GM12878 (cell line): ENCODE results near the gene PSMB5. TPM values are rescaled to one million over a fixed set of nuclear protein-coding genes. Genes with fewer than 3 reads are reported as not detected.

Source experiments
- EED ChIP-seq: sonication (generic); IDR thresholded peaks from 2 replicates; pipeline ENCODE4 v1.6.1; 2016; ENCODE audit warnings: antibody characterized with exemption, low read depth
- MEF2B ChIP-seq: fragments of 450-650 bp; IDR thresholded peaks from 2 replicates; pipeline ENCODE4 v1.6.1; 2018; ENCODE audit warnings: mild to moderate bottlenecking, moderate library complexity; ENCODE audit not compliant: partially characterized antibody, poor library complexity, severe bottlenecking
- MTA2 ChIP-seq: fragments of 450-650 bp; IDR thresholded peaks from 2 replicates; pipeline ENCODE4 v1.6.1; 2016; ENCODE audit warnings: low read depth, mild to moderate bottlenecking, moderate library complexity
- NFYB ChIP-seq: IDR thresholded peaks from 2 replicates; pipeline ENCODE4 v1.6.1; 2011; ENCODE audit warnings: low read depth, mild to moderate bottlenecking, low read length, improper control_type of control experiment, moderate library complexity; ENCODE audit not compliant: insufficient read depth
- NRF1 ChIP-seq: conservative IDR thresholded peaks from 2 replicates; pipeline ENCODE4 v1.6.1; 2011; ENCODE audit warnings: mild to moderate bottlenecking, low read depth, low read length, improper control_type of control experiment
- POLR2AphosphoS2 ChIP-seq: IDR thresholded peaks from 2 replicates; pipeline ENCODE4 v1.6.1; 2011; ENCODE audit warnings: low read depth, mild to moderate bottlenecking, low read length, improper control_type of control experiment, moderate library complexity
- PRDM15 ChIP-seq: fragments of 450-650 bp; formaldehyde crosslinking; IDR thresholded peaks from 2 replicates; pipeline ENCODE4 v1.4.0; 2020; ENCODE audit warnings: mild to moderate bottlenecking, moderate library complexity
- SIX5 ChIP-seq: IDR thresholded peaks from 2 replicates; pipeline ENCODE4 v1.6.1; 2011; ENCODE audit warnings: mild to moderate bottlenecking, low read depth, low read length, moderate library complexity; ENCODE audit not compliant: severe bottlenecking
- SREBF2 ChIP-seq: IDR thresholded peaks from 2 replicates; pipeline ENCODE4 v1.6.1; 2012; ENCODE audit warnings: mild to moderate bottlenecking, low read length
- SUZ12 ChIP-seq: fragments of 200-600 bp; sonication (generic); IDR thresholded peaks from one replicate; pipeline ENCODE4 v1.6.1; 2018; ENCODE audit warnings: antibody characterized with exemption, mild to moderate bottlenecking; ENCODE audit not compliant: unreplicated experiment
- TARDBP ChIP-seq: IDR thresholded peaks from 2 replicates; pipeline ENCODE4 v1.6.1; 2016; ENCODE audit warnings: borderline replicate concordance
- USF2 ChIP-seq: IDR thresholded peaks from 2 replicates; pipeline ENCODE4 v1.6.1; 2011; ENCODE audit warnings: low read depth, low read length, improper control_type of control experiment, borderline replicate concordance
- WRNIP1 ChIP-seq: IDR thresholded peaks from 2 replicates; pipeline ENCODE4 v1.6.1; 2011; ENCODE audit warnings: low read depth, low read length, improper control_type of control experiment, borderline replicate concordance
- YBX1 ChIP-seq: fragments of 450-650 bp; IDR thresholded peaks from 2 replicates; pipeline ENCODE4 v1.6.1; 2016; ENCODE audit warnings: antibody characterized with exemption
- ZBED1 ChIP-seq: IDR thresholded peaks from 2 replicates; pipeline ENCODE4 v1.6.1; 2016; ENCODE audit warnings: borderline replicate concordance
- ZNF24 ChIP-seq: fragments of 450-650 bp; IDR thresholded peaks from 2 replicates; pipeline ENCODE4 v1.6.1; 2017; ENCODE audit warnings: antibody characterized with exemption, mild to moderate bottlenecking
- ZZZ3 ChIP-seq: IDR thresholded peaks from 2 replicates; pipeline ENCODE4 v1.6.1; 2011; ENCODE audit warnings: low read depth; ENCODE audit not compliant: control insufficient read depth, insufficient read length
- polyA plus RNA-seq, 11 experiments: library from polyadenylated mRNA; depleted of rRNA in 4 of 11; unstranded in 6 of 11; stranded (reverse) in 5 of 11; fragments of >200 nt; fragmentation: Nextera tagmentation in 4 of 11; fragmentation: Illumina TruSeq in 1 of 11; extraction: Ambion mirVana in 4 of 11; extraction: Trizol in 1 of 11; gene quantifications; 1 replicate in 1 of 11; 2 replicates in 10 of 11; pipeline versions ENCODE4 v1.2.1 to v1.2.3, GENCODE V29; 2011 to 2016; ENCODE audit warnings: inconsistent platforms in 2 of 11, missing spikeins in 2 of 11, low read depth in 1 of 11
- total RNA-seq, 4 experiments: library from RNA; depleted of rRNA in 3 of 4; stranded (reverse); fragments of >200 nt in 3 of 4; fragmentation: Illumina TruSeq in 1 of 4; extraction: Trizol in 1 of 4; gene quantifications; 2 replicates each; pipeline versions ENCODE4 v1.2.1 to v1.2.3, GENCODE V29; 2013 to 2021
- TF ChIP-seq, protein P1 (sequence below): fragments of 450-650 bp; IDR thresholded peaks from 2 replicates; pipeline ENCODE4 v1.6.1; 2017; ENCODE audit warnings: low read depth, mild to moderate bottlenecking, moderate library complexity
- TF ChIP-seq, protein P2 (sequence below): IDR thresholded peaks from 2 replicates; pipeline ENCODE4 v1.6.1; 2012; ENCODE audit warnings: low read length, inconsistent platforms

Gene PSMB5
- total and polyA plus RNA-seq, 10 of the 15 experiments (the other 5 are each of a cell fraction or from before 2014, with no cell fraction given): 84.5 to 802 (median 144) TPM

DNA sequence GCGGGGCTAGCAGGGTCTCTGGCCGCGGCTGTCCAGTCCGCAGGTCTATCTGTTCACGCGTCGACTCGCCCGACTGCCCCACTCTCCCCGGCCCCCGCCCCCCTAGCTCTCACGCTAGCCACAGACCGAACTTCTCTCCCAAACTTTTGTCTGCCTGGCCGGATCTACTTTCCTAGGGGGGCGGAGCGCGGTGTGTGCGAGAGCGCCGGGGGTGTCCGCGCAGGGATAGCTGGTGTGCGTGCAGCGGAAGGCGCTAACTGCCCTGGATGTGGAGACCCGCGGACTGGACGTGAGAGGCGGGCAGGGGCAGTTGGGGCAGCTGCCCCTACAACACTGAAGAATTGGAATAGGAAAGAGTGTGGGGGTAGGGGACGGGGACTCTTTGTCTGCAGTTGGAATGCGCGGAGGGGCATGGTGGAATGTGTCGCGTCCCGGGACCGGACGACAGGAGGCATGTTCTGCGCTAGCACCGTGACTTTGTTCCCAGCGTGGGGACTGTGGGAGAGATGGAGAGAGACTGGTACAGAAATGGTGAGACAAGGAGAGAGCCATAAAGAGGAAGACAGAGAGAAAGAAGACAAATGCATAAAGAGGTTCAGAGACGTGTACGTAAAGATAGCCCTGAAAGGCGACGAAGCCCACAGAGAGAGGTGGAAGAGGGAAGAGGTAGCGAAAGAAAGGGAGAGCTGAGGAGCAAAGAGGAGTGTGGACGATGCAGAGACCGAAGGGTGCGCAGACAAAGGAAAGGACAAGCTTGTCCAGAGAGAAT lies 52.0 kb downstream of the PSMB5 start, which contains the start of gene AJUBA (continued):
- peak; percentile 21 for TF ChIP-seq SUZ12
- no peak for TF ChIP-seq ZNF24
- TF ChIP-seq NRF1: no peak
- TF ChIP-seq, protein P1, sequence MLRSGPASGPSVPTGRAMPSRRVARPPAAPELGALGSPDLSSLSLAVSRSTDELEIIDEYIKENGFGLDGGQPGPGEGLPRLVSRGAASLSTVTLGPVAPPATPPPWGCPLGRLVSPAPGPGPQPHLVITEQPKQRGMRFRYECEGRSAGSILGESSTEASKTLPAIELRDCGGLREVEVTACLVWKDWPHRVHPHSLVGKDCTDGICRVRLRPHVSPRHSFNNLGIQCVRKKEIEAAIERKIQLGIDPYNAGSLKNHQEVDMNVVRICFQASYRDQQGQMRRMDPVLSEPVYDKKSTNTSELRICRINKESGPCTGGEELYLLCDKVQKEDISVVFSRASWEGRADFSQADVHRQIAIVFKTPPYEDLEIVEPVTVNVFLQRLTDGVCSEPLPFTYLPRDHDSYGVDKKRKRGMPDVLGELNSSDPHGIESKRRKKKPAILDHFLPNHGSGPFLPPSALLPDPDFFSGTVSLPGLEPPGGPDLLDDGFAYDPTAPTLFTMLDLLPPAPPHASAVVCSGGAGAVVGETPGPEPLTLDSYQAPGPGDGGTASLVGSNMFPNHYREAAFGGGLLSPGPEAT: peak; percentile 35; the same call in 1 of the 2 replicates
- TF ChIP-seq EED: peak; percentile 80
- TF ChIP-seq, protein P2, sequence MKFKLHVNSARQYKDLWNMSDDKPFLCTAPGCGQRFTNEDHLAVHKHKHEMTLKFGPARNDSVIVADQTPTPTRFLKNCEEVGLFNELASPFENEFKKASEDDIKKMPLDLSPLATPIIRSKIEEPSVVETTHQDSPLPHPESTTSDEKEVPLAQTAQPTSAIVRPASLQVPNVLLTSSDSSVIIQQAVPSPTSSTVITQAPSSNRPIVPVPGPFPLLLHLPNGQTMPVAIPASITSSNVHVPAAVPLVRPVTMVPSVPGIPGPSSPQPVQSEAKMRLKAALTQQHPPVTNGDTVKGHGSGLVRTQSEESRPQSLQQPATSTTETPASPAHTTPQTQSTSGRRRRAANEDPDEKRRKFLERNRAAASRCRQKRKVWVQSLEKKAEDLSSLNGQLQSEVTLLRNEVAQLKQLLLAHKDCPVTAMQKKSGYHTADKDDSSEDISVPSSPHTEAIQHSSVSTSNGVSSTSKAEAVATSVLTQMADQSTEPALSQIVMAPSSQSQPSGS: no peak
- TF ChIP-seq SIX5: no peak
- TF ChIP-seq POLR2AphosphoS2: no peak
- peak; percentile 49; the same call in 1 of the 2 replicates for TF ChIP-seq MTA2
- TF ChIP-seq WRNIP1: no peak
- TF ChIP-seq NFYB: no peak
- TF ChIP-seq YBX1: 0 out of 2 replicates have a peak, but pooled peaks have one; percentile 21
- no peak for TF ChIP-seq SREBF2
- no peak for TF ChIP-seq ZZZ3
- no peak for TF ChIP-seq PRDM15 (CRISPR knock-in tag)
- TF ChIP-seq TARDBP: 0 out of 2 replicates have a peak, but pooled peaks have one; percentile 62
- TF ChIP-seq MEF2B: no peak
- no peak for TF ChIP-seq USF2
- TF ChIP-seq ZBED1: no peak
